Small intestine (tissue), 7 donors: ENCODE results near the gene JARID2. TPM values are rescaled to one million over a fixed set of nuclear protein-coding genes. Genes with fewer than 3 reads are reported as not detected.
A peak's percentile ranks its signal among the peaks of the same experiment; 100 is the strongest.

ENCODE experiments used
- DNase-seq, 2 donors: peaks; one replicate each; pipeline versions ENCODE4 v3.0.0 to v3.0.0-alpha.2; 2013
- FAIRE-seq: peaks from 2 replicates; lab custom pipeline; 2012; peaks lifted over from hg19 to GRCh38; lab: Jason Lieb, UNC
- H3K27ac ChIP-seq, 3 donors: one replicate each; pipeline ENCODE4 v1.5.1; 2013; ENCODE audit warnings: low read length in 2 of 3, mild to moderate bottlenecking in 2 of 3, control low read depth in 1 of 3, inconsistent platforms in 1 of 3, low read depth in 1 of 3, moderate library complexity in 1 of 3
- H3K27me3 ChIP-seq, 3 donors: one replicate each; pipeline ENCODE4 v1.6.1; 2013; ENCODE audit warnings: low read length in 3 of 3, inconsistent platforms in 1 of 3; ENCODE audit not compliant: control insufficient read depth in 3 of 3, insufficient read depth in 3 of 3
- H3K36me3 ChIP-seq, 3 donors: one replicate each; pipeline ENCODE4 v1.6.1; 2013; ENCODE audit warnings: low read length in 3 of 3, inconsistent platforms in 1 of 3, low read depth in 1 of 3, mild to moderate bottlenecking in 1 of 3, moderate library complexity in 1 of 3; ENCODE audit not compliant: control insufficient read depth in 3 of 3, insufficient read depth in 2 of 3
- H3K4me1 ChIP-seq, 3 donors: one replicate each; pipeline ENCODE4 v1.6.1; 2013; ENCODE audit warnings: low read length in 2 of 3, inconsistent platforms in 1 of 3, low read depth in 1 of 3, mild to moderate bottlenecking in 1 of 3, moderate library complexity in 1 of 3; ENCODE audit not compliant: control insufficient read depth in 3 of 3, insufficient read depth in 2 of 3
- H3K4me3 ChIP-seq, 3 donors: one replicate each; pipeline ENCODE4 v1.5.1; 2013; ENCODE audit warnings: low read length in 3 of 3, control low read depth in 1 of 3, inconsistent platforms in 1 of 3, low read depth in 1 of 3, mild to moderate bottlenecking in 1 of 3, moderate library complexity in 1 of 3
- H3K9me3 ChIP-seq, 2 donors: one replicate each; pipeline ENCODE4 v1.6.1; 2013; ENCODE audit warnings: low read depth in 1 of 2, low read length in 1 of 2; ENCODE audit not compliant: control insufficient read depth in 2 of 2, insufficient read depth in 1 of 2
- WGBS, 3 donors: extraction: QIAGEN DNeasy Blood & Tissue Kit; methylation state at CpG; one replicate each; pipeline ENCODE4 v1.1.7; 2013; 5-methylcytosine and 5-hydroxymethylcytosine counted together
- polyA plus RNA-seq, 4 donors: library from polyadenylated mRNA; stranded (reverse) in 3 of 4; unstranded in 1 of 4; fragments of 200-250 nt in 3 of 4; fragments of 120-200 nt in 1 of 4; gene quantifications; one replicate each; pipeline versions ENCODE4 v1.2.1 to v1.2.3, GENCODE V29; 2013
- donor health status: healthy with polysubstance abuse.
- donor health status: control.
- donor health status: control.
- donor health status: Bipolar disorder and iron deficiency.
- donor health status: healthy.

JARID2 gene
- polyA plus RNA-seq, 4 donors = 4.9 to 10.5 (median 6.7) TPM

DNA sequence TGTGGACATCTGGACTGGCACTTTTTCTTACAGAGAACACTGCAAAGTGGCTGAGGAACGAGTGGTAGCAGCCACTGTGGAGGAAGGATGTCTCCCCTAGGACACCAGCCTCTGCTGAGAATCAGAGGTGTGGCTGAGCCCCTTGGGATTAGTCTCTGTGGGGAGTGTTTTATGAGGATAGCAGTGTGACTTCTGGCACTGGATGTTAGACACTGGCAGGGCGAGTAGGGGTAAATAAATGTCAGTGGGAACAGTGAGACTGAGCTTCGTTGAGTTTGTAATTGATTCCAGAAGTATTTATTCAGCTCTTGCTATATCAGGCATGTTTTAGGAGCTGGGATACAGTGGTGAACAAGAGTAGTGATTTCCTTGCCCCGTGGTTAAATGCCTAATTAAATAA lies 124.0 kb downstream of the JARID2 start:
- WGBS, 3 donors = 69 to 71% (median 69%) methylated on average over 4 of the region's 4 CpGs
- H3K9me3 ChIP-seq = no peaks in the 10 kb centered on the region
- peaks cover 0 to 8% (median 3%) of the 10 kb centered on the region in 3 donors for H3K4me1 ChIP-seq
- FAIRE-seq (no peak), DNase-seq (no peak)
- no peak overlapping the region for H3K4me3 ChIP-seq
- H3K27me3 ChIP-seq = no peaks in the 10 kb centered on the region
- no peak overlapping the region for H3K27ac ChIP-seq
- peaks cover 0 to 3% (median 0%) of the 10 kb centered on the region in 3 donors for H3K36me3 ChIP-seq

- no peak overlapping the region for H3K27ac ChIP-seq
- H3K4me1 ChIP-seq = peaks cover 0 to 8% (median 3%) of the 10 kb centered on the region in 3 donors
- peaks cover 0 to 3% (median 0%) of the 10 kb centered on the region in 3 donors for H3K36me3 ChIP-seq
- 76 to 90% (median 86%) methylated on average over 4 of the region's 4 CpGs for WGBS, 3 donors
- no peak for DNase-seq
- no peak overlapping the region for H3K4me3 ChIP-seq
- no peaks in the 10 kb centered on the region for H3K27me3 ChIP-seq
- no peak for FAIRE-seq
- no peaks in the 10 kb centered on the region for H3K9me3 ChIP-seq
These were observed 125.1 kb downstream of the JARID2 start for GRCh38 chr6:15370733-15371671.

GRCh38 chr6:15372932-15373331 lies 127.1 kb downstream of the JARID2 start:
- peaks cover 0 to 8% (median 0%) of the 10 kb centered on the region in 3 donors for H3K4me1 ChIP-seq
- H3K27me3 ChIP-seq = no peaks in the 10 kb centered on the region
- H3K27ac ChIP-seq = no peak overlapping the region
- 91 to 98% (median 93%) methylated on average over 2 of the region's 2 CpGs for WGBS, 3 donors
- peaks cover 0 to 3% (median 0%) of the 10 kb centered on the region in 3 donors for H3K36me3 ChIP-seq
- H3K9me3 ChIP-seq = no peaks in the 10 kb centered on the region
- FAIRE-seq (no peak), DNase-seq (no peak)
- no peak overlapping the region for H3K4me3 ChIP-seq

DNA sequence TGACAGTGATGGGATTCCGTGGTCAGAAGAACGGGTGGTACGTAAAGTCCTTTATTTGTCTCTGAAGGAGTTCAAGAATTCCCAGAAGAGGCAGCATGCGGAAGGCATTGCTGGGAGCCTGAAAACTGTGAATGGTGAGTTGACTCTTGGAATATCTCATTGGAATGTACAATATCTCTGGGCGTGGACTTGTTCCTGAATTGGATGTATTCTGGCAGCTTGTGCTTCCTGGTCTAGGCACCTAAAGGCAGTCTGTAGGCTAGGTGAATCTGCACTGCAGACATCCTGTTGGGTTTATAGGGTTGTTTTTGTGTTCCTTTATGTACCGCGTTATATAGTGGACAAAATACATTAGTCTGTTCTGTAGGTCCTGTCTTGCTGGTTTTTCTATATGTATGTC lies 128.2 kb downstream of the JARID2 start:
- H3K4me3 ChIP-seq = no peak overlapping the region
- no peak overlapping the region for H3K27ac ChIP-seq
- peaks cover 0 to 3% (median 0%) of the 10 kb centered on the region in 3 donors for H3K36me3 ChIP-seq
- no peak for FAIRE-seq
- peak in 1 of 2 donors; percentile 47 for DNase-seq
- H3K4me1 ChIP-seq = peaks cover 0 to 6% (median 0%) of the 10 kb centered on the region in 3 donors
- no peaks in the 10 kb centered on the region for H3K27me3 ChIP-seq
- H3K9me3 ChIP-seq = no peaks in the 10 kb centered on the region
- WGBS, 3 donors = 88 to 90% (median 89%) methylated on average over 7 of the region's 7 CpGs

GRCh38 chr6:15375018-15375417 lies 129.1 kb downstream of the JARID2 start:
- Histone ChIP-seq H3K4me3 (no peak overlapping the region), H3K27ac (no peak overlapping the region), H3K4me1 (peaks cover 0 to 6% (median 0%) of the 10 kb centered on the region in 3 donors), H3K9me3 (no peaks in the 10 kb centered on the region), H3K36me3 (peaks cover 0 to 3% (median 0%) of the 10 kb centered on the region in 3 donors), H3K27me3 (no peaks in the 10 kb centered on the region)
- FAIRE-seq = no peak
- DNase-seq = no peak
- 92 to 97% (median 97%) methylated on average over 2 of the region's 2 CpGs for WGBS, 3 donors

GRCh38 chr6:15375638-15376290 lies 129.9 kb downstream of the JARID2 start:
- Histone ChIP-seq H3K4me3 (no peak overlapping the region), H3K9me3 (no peaks in the 10 kb centered on the region), H3K4me1 (peaks cover 0 to 6% (median 0%) of the 10 kb centered on the region in 3 donors), H3K27me3 (no peaks in the 10 kb centered on the region), H3K27ac (no peak overlapping the region), H3K36me3 (peaks cover 0 to 3% (median 0%) of the 10 kb centered on the region in 3 donors)
- DNase-seq = no peak
- 91 to 96% (median 96%) methylated on average over 4 of the region's 4 CpGs for WGBS, 3 donors
- FAIRE-seq = no peak

DNA sequence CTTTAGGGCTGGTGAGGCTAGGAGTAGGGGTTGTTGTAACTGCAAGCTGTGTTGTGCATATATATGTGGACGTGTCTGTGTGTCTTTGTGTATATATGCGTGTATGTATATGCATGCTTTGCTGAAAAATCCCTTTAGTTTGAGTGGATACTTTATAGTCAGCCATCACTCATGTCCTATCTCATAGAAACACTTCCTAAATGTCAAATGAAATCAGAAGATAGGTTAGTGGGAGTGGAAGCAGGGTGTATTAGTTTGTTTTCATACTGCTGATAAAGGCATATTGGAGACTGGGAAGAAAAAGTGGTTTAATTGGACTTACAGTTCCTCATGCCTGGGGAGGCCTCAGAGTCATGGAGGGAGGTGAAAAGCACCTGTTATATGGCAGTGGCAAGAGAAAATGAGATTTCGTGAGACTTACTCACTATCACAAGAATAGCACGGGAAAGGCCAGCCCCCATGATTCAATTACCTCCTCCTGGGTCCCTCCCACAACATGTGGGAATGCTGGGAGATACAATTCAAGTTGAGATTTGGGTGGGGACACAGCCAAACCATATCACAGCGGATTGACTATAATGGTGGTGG lies 131.1 kb downstream of the JARID2 start:
- Histone ChIP-seq H3K27me3 (no peaks in the 10 kb centered on the region), H3K9me3 (no peaks in the 10 kb centered on the region), H3K36me3 (peaks cover 0 to 3% (median 0%) of the 10 kb centered on the region in 3 donors), H3K27ac (no peak overlapping the region), H3K4me1 (peaks cover 0 to 6% (median 0%) of the 10 kb centered on the region in 3 donors), H3K4me3 (no peak overlapping the region)
- FAIRE-seq (no peak), DNase-seq (no peak)
- 92 to 94% (median 93%) methylated on average over 5 of the region's 5 CpGs for WGBS, 3 donors

GRCh38 chr6:15378272-15378671 lies 132.4 kb downstream of the JARID2 start:
- WGBS, 3 donors = 68 to 71% (median 69%) methylated on average over 1 of the region's 1 CpG
- Histone ChIP-seq H3K27ac (no peak overlapping the region), H3K27me3 (no peaks in the 10 kb centered on the region), H3K36me3 (peaks cover 0 to 3% (median 0%) of the 10 kb centered on the region in 3 donors), H3K4me3 (no peak overlapping the region), H3K9me3 (no peaks in the 10 kb centered on the region), H3K4me1 (peaks cover 0 to 6% (median 0%) of the 10 kb centered on the region in 3 donors)
- FAIRE-seq (no peak), DNase-seq (no peak)
